ENCODE results near the gene ARID1B.
A peak's percentile ranks its signal among the peaks of the same experiment; 100 is the strongest.

ARID1B gene

GRCh38 chr6:156910938-156911337 is 133.8 kb downstream of the ARID1B start:
- no peak for DNase-seq

GRCh38 chr6:156911581-156911980 is 134.4 kb downstream of the ARID1B start:
- DNase-seq = no peak

- DNase-seq = no peak
Measured at GRCh38 chr6:156912431-156912830, 135.3 kb downstream of the ARID1B start.

DNA sequence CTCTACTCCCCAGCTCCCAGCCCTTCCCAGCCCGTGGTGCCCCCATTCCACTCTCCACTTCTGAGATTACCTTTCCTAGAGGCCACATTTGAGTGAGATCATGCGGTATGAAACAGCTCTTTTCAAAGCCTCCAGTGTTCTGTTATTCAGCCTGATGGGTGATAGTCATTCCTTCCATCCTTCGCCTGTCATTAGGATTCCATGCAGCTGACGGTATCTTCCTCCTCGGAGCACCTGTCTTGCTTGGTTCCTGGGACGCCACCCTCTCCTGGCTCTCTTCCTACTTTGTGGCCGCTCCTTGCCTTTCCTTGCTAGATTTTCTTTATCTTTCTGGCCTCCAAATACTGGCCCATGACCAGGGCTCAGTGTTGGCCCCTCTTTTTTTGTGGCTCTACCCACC is 137.0 kb downstream of the ARID1B start:
- DNase-seq = no peak

- no peak for DNase-seq
Measured at GRCh38 chr6:156916130-156916801, 139.1 kb downstream of the ARID1B start.

DNA sequence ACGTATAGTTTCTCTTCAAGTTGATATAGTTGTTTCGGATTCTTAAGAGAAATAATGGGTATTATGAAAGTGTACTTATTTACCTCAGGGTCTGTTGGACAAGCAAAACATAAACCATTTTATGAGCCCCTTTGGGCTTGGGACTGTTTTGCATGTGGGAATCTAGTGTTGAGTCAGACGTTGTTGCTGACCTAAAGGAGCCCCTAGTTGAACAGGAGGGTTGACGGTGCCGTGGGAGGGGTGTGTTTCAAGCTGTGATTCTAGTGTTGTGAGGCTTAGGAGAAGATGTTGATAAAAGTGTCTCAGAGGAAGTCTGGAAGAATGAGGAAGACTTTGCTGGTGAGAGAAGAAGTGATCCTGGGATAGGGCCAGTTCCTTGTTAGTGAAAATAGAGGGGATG is 140.0 kb downstream of the ARID1B start:
- no peak for DNase-seq

DNA sequence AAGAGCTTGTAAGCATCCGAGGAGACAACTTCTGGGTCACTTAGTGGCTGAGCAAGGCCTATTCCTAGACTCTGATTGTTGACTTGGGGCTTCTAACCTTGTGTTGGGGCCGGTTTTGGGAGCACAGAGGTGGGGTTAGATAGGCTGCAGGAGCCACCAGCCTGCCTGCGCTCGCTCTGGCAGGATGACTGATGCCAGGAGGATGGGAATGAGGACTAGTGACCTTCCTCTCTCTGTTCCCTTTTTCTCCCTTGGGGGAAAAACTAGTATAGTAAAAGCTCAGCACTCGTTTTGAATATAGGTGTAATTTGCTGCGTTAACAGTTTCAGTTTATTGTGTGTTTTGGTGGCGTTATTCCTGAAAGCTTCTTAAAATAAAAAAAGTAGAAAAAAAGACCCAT is 141.5 kb downstream of the ARID1B start:
- DNase-seq = no peak

GRCh38 chr6:156919370-156919769 is 142.2 kb downstream of the ARID1B start:
- DNase-seq = no peak

DNA sequence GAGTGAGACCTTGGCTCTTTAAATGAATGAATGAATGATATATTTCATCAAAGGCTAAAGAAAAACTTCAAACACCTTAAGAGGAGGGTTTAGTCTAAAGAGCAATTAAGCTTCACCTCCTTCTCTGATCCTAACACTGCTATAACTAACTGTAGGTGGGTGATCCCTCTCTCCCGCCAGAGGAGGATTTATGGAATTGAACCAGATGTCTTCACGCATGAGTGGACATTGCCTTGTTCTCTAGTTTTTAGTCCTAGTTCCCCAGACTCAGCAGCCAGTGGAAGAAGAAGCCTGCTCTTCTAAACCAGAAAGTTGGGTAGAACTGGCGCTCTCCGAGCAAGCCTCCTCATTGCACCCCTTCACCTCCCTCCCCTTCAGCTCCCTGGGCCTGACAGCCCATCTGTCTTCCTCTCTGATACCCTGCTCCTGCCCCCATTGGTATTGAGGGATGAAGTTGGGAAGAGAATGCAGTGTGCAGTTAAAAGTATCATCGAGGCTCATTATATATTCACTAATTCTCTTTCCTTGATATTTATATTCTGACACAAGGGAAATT is 142.7 kb downstream of the ARID1B start:
- DNase-seq = no peak

- no peak for DNase-seq
Measured at GRCh38 chr6:156924246-156924645, 147.1 kb downstream of the ARID1B start.

DNA sequence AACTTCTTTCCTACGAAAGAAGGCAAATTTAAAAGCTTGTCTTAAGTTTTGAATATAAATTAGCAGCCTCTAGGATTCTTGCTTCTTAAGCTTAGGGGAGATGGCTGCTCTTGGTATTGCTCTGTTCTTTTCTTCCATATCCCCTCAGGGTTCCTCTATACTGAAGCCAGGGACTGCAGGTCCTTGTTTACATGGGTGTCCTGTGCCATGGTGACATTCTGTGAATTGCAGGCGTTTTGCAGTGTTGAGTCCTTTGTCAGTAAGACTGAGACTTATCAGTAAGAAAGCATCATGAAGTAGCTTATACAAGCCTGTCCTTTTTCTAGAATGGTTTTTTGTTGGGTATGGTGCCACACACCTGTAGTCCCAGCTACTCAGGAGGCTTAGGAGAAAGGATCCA is 147.8 kb downstream of the ARID1B start:
- DNase-seq = no peak

- no peak for DNase-seq
Measured at GRCh38 chr6:156925718-156926607, 148.8 kb downstream of the ARID1B start.

GRCh38 chr6:156928126-156928525 is 150.9 kb downstream of the ARID1B start:
- no peak for DNase-seq

GRCh38 chr6:156928972-156929371 is 151.8 kb downstream of the ARID1B start:
- DNase-seq = no peak

DNA sequence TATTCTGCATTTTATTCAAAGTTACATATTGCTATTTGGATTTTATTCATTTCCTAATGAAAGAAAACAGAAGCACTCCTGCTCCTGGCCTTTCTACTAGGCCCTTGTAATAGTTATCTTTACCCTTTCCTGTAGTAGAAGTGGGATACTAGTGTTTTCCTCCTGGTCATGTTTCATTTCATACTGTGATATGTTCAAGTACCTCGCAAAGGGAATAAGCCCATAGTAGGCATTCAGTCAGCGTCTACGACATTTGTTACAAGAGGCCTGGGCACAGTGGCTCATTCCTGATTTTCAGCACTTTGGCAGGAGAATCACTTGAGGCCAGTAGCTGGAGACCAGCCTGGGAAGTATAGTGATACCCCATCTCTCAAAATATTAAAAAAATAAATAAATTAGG is 154.1 kb downstream of the ARID1B start:
- no peak for DNase-seq

- DNase-seq = peak; percentile 57
Measured at GRCh38 chr6:156933201-156934068, 156.3 kb downstream of the ARID1B start.

DNA sequence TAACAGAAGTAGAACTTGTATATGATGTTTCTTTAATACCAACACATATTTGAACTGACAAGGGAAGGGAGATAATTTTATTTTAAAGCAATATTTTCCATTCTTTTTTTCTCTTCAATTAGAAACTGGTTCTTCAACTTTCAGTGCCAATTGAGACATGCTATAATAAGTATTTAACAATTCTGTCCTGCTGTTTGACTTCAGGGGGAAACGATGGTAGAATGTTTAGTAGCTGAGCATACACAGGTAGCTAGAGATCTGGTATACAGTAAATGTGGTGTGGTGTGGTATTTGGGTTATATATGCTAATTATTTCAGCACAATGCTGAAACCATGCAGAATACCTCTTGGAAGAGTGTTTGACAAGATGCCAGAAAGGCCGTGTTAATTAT is 156.9 kb downstream of the ARID1B start:
- DNase-seq = no peak

GRCh38 chr6:156935000-156935399 is 157.8 kb downstream of the ARID1B start:
- DNase-seq = no peak

- DNase-seq = no peak
Measured at GRCh38 chr6:156938143-156938542, 161.0 kb downstream of the ARID1B start.

DNA sequence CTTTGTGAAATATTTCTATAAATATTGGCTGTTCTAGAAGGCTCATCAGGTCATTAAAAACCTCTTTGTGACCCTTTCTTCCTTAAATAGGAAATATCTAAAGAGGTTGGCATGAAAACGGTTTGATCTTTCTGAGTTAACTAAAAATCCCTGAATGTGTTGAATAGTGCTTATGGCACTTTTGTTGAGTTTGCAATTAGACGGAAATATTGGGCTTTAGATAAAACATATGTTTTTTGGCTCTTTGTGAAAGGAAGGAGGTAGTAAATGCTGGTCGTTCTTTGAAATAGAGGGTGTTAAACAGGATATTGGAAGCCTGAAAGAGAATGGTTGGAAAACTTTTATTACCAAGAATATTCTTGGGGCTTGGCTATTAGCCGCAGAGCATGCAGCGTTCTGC is 163.0 kb downstream of the ARID1B start:
- DNase-seq = no peak

GRCh38 chr6:156942266-156942665 is 165.1 kb downstream of the ARID1B start:
- no peak for DNase-seq

GRCh38 chr6:156943166-156943565 is 166.0 kb downstream of the ARID1B start:
- no peak for DNase-seq

DNA sequence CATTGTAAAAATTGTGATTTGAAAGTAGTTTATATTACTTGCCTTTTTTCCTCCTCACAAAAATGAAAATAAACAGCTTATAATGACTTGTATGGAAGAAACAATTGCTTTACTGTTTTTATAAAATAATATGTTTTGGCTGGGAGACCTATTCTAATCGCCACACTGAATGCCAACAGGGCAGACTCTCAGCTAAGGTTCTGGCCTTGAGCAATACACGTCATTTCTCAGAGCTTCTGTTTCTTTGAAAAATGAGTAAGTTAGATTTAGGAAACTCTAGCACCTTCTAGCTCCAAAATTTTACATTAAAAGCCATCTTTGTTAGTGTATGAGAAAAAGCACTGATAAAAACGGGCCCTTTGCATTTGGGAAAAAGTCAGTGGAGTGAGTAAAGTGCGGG is 166.6 kb downstream of the ARID1B start:
- no peak for DNase-seq
